ENCODE results near the gene USP7. TPM values are rescaled to one million over a fixed set of nuclear protein-coding genes. Genes with fewer than 3 reads are reported as not detected.

USP7 gene
- total RNA-seq, 2 donors from 2014 or later = 161 to 180 TPM

GRCh38 chr16:8905168-8905762 lies 58.4 kb downstream of the USP7 start:
- H3K36me3 Mint-ChIP-seq = peaks cover 30% of the 10 kb centered on the region
- no peak for ATAC-seq
- no peaks in the 10 kb centered on the region for H3K9me3 Mint-ChIP-seq
- peaks cover 7 to 8% of the 10 kb centered on the region in 2 donors for H3K4me1 Mint-ChIP-seq (ENCODE audit: low read depth in 2 of 2)
- no peaks in the 10 kb centered on the region for H3K27me3 Mint-ChIP-seq
- no peak overlapping the region for H3K4me3 Mint-ChIP-seq
- H3K27ac Mint-ChIP-seq = no peak overlapping the region
- DNase-seq (ENCODE audit: low spot score) = no peak

DNA sequence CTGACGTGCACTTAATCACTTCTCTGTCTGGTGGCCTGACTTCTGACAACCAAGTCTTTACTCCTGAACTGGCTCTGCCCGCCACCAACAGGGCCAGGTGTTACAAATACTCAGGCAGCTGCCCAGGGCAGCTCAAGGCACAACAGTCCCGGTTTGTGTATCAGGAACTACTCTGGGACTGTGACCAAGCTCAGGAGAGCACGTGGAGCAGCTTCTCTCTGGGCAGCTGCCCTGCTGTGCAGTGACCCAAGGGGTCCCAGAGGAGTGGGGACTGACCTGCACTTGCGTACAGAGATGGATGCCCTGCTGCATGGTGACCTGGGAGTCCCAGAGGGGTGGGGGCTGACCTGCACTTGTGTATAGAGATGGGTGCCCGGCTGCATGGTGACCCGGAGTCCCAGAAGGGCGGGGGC lies 59.7 kb downstream of the USP7 start:
- peaks cover 4 to 5% of the 10 kb centered on the region in 2 donors for H3K4me1 Mint-ChIP-seq (ENCODE audit: low read depth in 2 of 2)
- peak in 1 of 2 donors; percentile 41 for ATAC-seq
- no peak overlapping the region for H3K27ac Mint-ChIP-seq
- no peaks in the 10 kb centered on the region for H3K27me3 Mint-ChIP-seq
- H3K4me3 Mint-ChIP-seq = no peak overlapping the region
- peaks cover 33% of the 10 kb centered on the region for H3K36me3 Mint-ChIP-seq
- H3K9me3 Mint-ChIP-seq = no peaks in the 10 kb centered on the region
- DNase-seq (ENCODE audit: low spot score) = no peak

DNA sequence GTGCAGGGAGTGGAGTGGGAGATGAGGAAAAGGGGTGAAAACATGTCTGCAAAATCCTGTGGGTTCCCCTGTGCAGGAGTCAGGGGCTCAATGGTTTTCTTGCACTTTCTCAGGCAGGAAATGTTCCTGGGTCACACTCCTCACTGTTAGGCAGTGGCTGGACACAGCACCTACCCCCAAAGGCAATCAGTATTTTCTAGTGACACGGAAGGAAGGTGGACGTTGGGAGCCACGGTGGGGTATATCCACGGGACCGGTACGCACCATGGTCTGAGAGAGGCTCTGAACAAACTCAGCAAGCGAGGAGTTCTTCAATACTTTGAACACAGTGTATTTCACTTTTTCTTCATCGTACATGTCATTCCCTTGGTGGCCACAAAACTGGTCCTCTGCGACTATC lies 60.7 kb downstream of the USP7 start:
- no peak overlapping the region for H3K27ac Mint-ChIP-seq
- no peak overlapping the region for H3K4me3 Mint-ChIP-seq
- ATAC-seq (no peak), DNase-seq (ENCODE audit: low spot score) (no peak)
- no peaks in the 10 kb centered on the region for H3K9me3 Mint-ChIP-seq
- peaks cover 32% of the 10 kb centered on the region for H3K36me3 Mint-ChIP-seq
- H3K27me3 Mint-ChIP-seq = no peaks in the 10 kb centered on the region
- H3K4me1 Mint-ChIP-seq (ENCODE audit: low read depth in 2 of 2) = peaks cover 3 to 4% of the 10 kb centered on the region in 2 donors

GRCh38 chr16:8901320-8901861 lies 62.3 kb downstream of the USP7 start:
- Mint-ChIP-seq H3K4me1 (ENCODE audit: low read depth in 2 of 2) (no peaks in the 10 kb centered on the region), H3K4me3 (no peak overlapping the region), H3K27me3 (no peaks in the 10 kb centered on the region), H3K9me3 (no peaks in the 10 kb centered on the region), H3K27ac (no peak overlapping the region), H3K36me3 (peaks cover 32% of the 10 kb centered on the region)
- no peak for DNase-seq (ENCODE audit: low spot score)
- no peak for ATAC-seq

- no peak for ATAC-seq
- no peaks in the 10 kb centered on the region for H3K4me1 Mint-ChIP-seq (ENCODE audit: low read depth in 2 of 2)
- peak overlapping the region in 1 of 2 donors; percentile 23 for H3K27ac Mint-ChIP-seq
- H3K9me3 Mint-ChIP-seq = no peaks in the 10 kb centered on the region
- DNase-seq (ENCODE audit: low spot score) = no peak
- H3K36me3 Mint-ChIP-seq = peaks cover 33% of the 10 kb centered on the region
- H3K4me3 Mint-ChIP-seq = no peak overlapping the region
- H3K27me3 Mint-ChIP-seq = no peaks in the 10 kb centered on the region
Measured at GRCh38 chr16:8900343-8900742, 63.4 kb downstream of the USP7 start.

DNA sequence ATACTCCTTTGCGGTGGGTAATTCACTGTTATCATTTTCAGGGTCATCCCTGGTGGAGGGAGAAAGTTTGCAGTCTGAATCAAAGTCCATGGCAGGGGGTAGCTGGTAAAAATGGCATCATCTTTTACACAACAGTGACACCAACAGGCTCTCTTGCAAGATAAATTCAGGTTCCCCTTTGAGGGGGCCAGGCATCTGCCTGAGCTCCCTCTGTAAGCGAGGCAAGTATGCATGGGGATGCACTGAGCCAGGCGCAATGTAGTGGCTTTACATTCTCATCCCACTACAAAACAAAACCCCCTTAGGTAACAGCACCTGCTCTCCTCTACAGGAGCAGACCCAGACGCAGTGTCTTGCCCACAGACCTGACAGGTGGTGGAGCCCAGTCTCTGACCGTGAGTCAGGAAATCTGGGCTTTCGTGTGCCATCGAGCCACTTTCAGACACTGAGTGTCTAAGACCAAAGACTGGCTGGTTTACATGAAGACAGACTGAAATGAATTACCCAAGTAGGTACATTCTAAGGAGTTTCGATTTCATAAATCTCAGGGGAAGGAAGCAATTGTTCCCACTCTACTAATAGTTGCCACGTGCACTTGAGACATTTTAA lies 63.9 kb downstream of the USP7 start:
- no peak for DNase-seq (ENCODE audit: low spot score)
- Mint-ChIP-seq H3K4me3 (no peak overlapping the region), H3K36me3 (peaks cover 32% of the 10 kb centered on the region), H3K27me3 (no peaks in the 10 kb centered on the region), H3K27ac (no peak overlapping the region), H3K4me1 (ENCODE audit: low read depth in 2 of 2) (no peaks in the 10 kb centered on the region), H3K9me3 (no peaks in the 10 kb centered on the region)
- no peak for ATAC-seq

GRCh38 chr16:8898660-8899318 lies 64.9 kb downstream of the USP7 start:
- ATAC-seq (no peak), DNase-seq (ENCODE audit: low spot score) (no peak)
- H3K9me3 Mint-ChIP-seq = no peaks in the 10 kb centered on the region
- H3K4me1 Mint-ChIP-seq (ENCODE audit: low read depth in 2 of 2) = no peaks in the 10 kb centered on the region
- H3K4me3 Mint-ChIP-seq = no peak overlapping the region
- peaks cover 36% of the 10 kb centered on the region for H3K36me3 Mint-ChIP-seq
- H3K27ac Mint-ChIP-seq = no peak overlapping the region
- no peaks in the 10 kb centered on the region for H3K27me3 Mint-ChIP-seq

- no peak for DNase-seq (ENCODE audit: low spot score)
- H3K36me3 Mint-ChIP-seq = peaks cover 21% of the 10 kb centered on the region
- H3K4me1 Mint-ChIP-seq (ENCODE audit: low read depth in 2 of 2) = peaks cover 0 to 6% of the 10 kb centered on the region in 2 donors
- no peak overlapping the region for H3K27ac Mint-ChIP-seq
- no peaks in the 10 kb centered on the region for H3K27me3 Mint-ChIP-seq
- H3K4me3 Mint-ChIP-seq = no peak overlapping the region
- no peaks in the 10 kb centered on the region for H3K9me3 Mint-ChIP-seq
- no peak for ATAC-seq
Measured at GRCh38 chr16:8894736-8895334, 68.9 kb downstream of the USP7 start.

DNA sequence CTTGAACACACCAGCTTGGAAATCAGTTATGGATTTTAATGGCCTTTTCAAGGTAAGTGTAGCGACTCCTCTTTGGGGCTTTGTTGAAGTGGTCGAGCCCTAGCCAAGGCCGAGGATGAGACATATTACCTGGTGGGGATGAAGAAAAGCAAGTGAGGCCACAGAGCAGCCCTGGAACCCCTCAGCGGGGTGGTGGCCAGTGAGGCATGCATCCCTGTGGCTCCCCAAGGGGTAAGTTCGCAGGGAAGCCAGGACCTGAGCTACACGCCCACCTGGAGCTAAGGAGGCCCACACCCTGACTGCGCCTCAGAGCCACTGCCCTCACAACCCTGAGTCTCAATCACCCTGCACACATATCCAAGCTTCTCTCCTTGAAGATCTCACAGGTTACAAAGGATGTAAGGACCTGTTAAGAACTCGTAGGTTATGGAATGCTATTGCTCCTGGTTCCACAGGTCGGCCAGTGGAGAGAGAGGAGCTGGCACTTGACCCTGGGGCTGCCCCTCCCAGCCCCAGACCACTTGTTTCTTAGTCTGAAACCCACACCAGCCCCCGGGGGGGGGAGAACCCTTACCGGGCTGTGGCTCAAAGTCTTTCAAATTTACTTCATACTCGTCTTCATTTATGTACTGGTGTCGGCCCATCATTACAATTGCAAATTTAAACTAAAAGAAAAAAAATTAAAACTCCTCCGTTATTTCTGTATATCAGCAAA lies 69.6 kb downstream of the USP7 start:
- no peaks in the 10 kb centered on the region for H3K27me3 Mint-ChIP-seq
- DNase-seq (ENCODE audit: low spot score) = no peak
- H3K4me3 Mint-ChIP-seq = no peak overlapping the region
- peaks cover 21% of the 10 kb centered on the region for H3K36me3 Mint-ChIP-seq
- no peaks in the 10 kb centered on the region for H3K9me3 Mint-ChIP-seq
- no peak overlapping the region for H3K27ac Mint-ChIP-seq
- peaks cover 0 to 6% of the 10 kb centered on the region in 2 donors for H3K4me1 Mint-ChIP-seq (ENCODE audit: low read depth in 2 of 2)
- no peak for ATAC-seq

- Mint-ChIP-seq H3K36me3 (peaks cover 17% of the 10 kb centered on the region), H3K9me3 (no peaks in the 10 kb centered on the region), H3K4me1 (ENCODE audit: low read depth in 2 of 2) (peaks cover 0 to 6% of the 10 kb centered on the region in 2 donors), H3K27ac (no peak overlapping the region), H3K27me3 (no peaks in the 10 kb centered on the region), H3K4me3 (no peak overlapping the region)
- ATAC-seq (no peak), DNase-seq (ENCODE audit: low spot score) (no peak)
Measured at GRCh38 chr16:8893426-8893825, 70.3 kb downstream of the USP7 start.

DNA sequence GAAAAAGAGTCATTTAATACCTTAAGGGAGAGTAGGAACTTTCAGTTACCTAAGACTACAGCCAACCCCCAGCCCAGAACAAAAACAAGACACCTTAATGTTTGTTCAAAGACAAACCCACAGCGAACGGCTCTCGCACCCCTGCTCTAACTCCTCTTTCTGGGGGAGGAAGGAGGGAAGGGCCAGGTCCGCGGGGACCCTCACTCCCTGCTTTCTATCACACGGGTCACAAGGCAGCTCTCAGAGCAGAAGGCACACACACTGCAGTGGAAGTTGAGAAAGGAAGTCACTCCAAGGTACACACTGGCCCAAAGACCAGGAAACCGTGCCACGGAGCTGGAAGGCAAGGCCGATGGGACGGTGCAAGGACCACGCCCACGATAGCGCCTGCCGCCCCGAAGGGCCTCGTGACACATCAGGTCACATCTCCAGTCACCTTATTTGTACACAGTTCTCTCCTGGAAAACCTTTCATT lies 71.6 kb downstream of the USP7 start:
- no peaks in the 10 kb centered on the region for H3K9me3 Mint-ChIP-seq
- peak overlapping the region; percentile 22 to 54 for H3K27ac Mint-ChIP-seq
- no peak for DNase-seq (ENCODE audit: low spot score)
- ATAC-seq = no peak
- peaks cover 4 to 9% of the 10 kb centered on the region in 2 donors for H3K4me1 Mint-ChIP-seq (ENCODE audit: low read depth in 2 of 2)
- H3K4me3 Mint-ChIP-seq = no peak overlapping the region
- no peaks in the 10 kb centered on the region for H3K27me3 Mint-ChIP-seq
- peaks cover 16% of the 10 kb centered on the region for H3K36me3 Mint-ChIP-seq

GRCh38 chr16:8890549-8890921 lies 73.2 kb downstream of the USP7 start:
- Mint-ChIP-seq H3K36me3 (peaks cover 16% of the 10 kb centered on the region), H3K9me3 (no peaks in the 10 kb centered on the region), H3K4me1 (ENCODE audit: low read depth in 2 of 2) (peaks cover 13 to 16% of the 10 kb centered on the region in 2 donors), H3K4me3 (no peak overlapping the region), H3K27ac (no peak overlapping the region), H3K27me3 (no peaks in the 10 kb centered on the region)
- DNase-seq (ENCODE audit: low spot score) (no peak), ATAC-seq (no peak)

- DNase-seq (ENCODE audit: low spot score) = no peak
- Mint-ChIP-seq H3K27ac (no peak overlapping the region), H3K4me3 (no peak overlapping the region), H3K4me1 (ENCODE audit: low read depth in 2 of 2) (peaks cover 18 to 21% of the 10 kb centered on the region in 2 donors), H3K9me3 (no peaks in the 10 kb centered on the region), H3K36me3 (peaks cover 12% of the 10 kb centered on the region), H3K27me3 (no peaks in the 10 kb centered on the region)
- ATAC-seq = no peak
Measured at GRCh38 chr16:8889893-8890548, 73.7 kb downstream of the USP7 start.
